ENCODE data around the gene ASXL3. TPM values are rescaled to one million over a fixed set of nuclear protein-coding genes. Genes with fewer than 3 reads are reported as not detected.

Gene ASXL3
- 0.07 and 0.63 TPM in 2 replicates for total RNA-seq (2014; rRNA removed; shearing (Covaris generic))

DNA sequence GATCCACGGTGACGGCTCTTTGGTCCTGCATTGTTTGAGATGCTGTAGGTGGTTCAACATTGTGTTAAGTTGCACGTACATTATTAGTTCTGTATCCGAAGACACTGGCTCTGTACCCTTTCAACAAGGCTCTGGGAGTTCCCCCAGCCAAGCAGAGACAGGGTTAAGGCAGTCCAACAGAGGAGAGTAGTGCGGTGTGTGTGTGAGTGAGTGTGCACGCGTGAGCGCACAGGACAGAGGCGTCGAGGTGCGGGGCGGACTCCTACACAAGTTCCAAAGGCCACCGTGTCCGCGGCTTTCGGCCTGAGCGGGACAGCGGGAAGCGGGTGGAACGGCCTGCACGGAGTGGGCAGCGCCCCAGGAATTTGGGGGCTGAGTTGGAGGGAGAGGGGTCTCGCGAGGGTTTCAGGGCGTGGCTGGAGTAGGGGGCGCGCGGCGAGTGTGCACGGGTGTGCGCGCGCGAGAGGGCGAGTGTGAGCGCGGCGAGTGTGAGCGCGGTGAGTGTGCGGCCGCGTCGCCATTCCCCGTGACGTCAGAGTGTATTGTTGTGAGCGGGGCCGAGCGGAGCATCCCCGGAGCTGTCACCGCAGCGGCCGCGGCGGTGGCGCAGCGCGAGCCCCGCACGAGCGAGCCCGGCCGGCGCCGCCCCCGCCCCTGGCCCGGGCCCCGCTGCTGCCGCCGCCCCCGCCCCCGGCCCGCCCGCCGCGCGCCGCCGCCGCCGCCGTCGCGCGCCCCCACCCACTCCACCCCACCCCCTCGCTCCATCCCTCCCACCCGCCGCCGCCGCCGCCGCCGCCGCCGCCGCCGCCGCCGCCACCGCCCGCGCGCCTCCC, at the start of gene ASXL3:
Gene ASXL3, plus strand, starts transcription at position 535 of the 833 bp plus-strand sequence. CDS start 413 bp downstream, outside the sequence.
- peaks cover 33% of the 10 kb centered on the region for H3K27me3 ChIP-seq (ENCODE audit: control insufficient read depth, insufficient read depth, low read length)
- no peaks in the 10 kb centered on the region for H3K36me3 ChIP-seq (replicated peaks; ENCODE audit: control insufficient read depth, insufficient read depth, low read length)
- DNase-seq: peak; percentile 80
- H3K4me3 ChIP-seq (ENCODE audit: insufficient read depth, low read depth, low read length): peak within 1 kb of the TSS; percentile 73

DNA sequence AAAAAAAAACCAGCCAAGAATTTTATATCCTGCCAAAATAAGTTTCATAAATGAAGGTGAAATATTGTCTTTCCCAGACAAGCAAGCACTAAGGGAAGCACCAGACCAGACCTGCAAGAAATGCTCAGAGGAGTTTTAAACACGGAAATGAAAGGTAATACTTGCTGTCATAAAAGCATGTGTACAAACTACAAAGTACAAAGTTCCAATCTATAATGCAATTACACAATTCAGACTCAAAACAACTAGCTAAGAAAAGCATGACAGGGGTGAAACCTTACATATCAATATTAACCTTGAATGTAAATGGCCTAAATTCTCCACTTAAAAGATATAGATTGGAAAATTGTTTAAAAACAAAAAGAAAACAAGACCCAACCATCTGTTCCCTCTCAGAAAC, 45.0 kb upstream of the ASXL3 start:
- no peak overlapping the region for H3K4me3 ChIP-seq (ENCODE audit: insufficient read depth, low read depth, low read length)
- DNase-seq: no peak
- H3K27me3 ChIP-seq (ENCODE audit: control insufficient read depth, insufficient read depth, low read length): no peaks in the 10 kb centered on the region
- no peaks in the 10 kb centered on the region for H3K36me3 ChIP-seq (replicated peaks; ENCODE audit: control insufficient read depth, insufficient read depth, low read length)

DNA sequence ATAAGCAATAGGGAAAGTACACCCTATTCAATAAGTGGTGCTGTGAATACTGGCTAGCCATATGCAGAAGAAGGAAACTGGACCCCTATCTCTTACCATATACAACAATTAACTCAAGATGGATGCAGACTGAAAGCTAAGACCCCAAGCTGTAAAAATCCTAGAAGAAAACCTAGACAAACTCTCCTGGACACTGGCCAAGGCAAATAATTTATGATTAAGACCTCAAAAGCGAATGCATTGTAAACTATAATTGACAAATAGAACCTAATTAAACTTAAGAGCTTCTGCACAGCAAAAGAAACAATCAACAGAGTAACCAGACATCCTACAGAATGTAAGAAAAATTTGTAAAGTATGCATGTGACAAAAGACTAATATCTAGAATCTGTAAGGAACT, 41.1 kb upstream of the ASXL3 start:
- Histone ChIP-seq H3K4me3 (ENCODE audit: insufficient read depth, low read depth, low read length) (no peak overlapping the region), H3K36me3 (replicated peaks; ENCODE audit: control insufficient read depth, insufficient read depth, low read length) (no peaks in the 10 kb centered on the region), H3K27me3 (ENCODE audit: control insufficient read depth, insufficient read depth, low read length) (no peaks in the 10 kb centered on the region)
- DNase-seq: no peak

DNA sequence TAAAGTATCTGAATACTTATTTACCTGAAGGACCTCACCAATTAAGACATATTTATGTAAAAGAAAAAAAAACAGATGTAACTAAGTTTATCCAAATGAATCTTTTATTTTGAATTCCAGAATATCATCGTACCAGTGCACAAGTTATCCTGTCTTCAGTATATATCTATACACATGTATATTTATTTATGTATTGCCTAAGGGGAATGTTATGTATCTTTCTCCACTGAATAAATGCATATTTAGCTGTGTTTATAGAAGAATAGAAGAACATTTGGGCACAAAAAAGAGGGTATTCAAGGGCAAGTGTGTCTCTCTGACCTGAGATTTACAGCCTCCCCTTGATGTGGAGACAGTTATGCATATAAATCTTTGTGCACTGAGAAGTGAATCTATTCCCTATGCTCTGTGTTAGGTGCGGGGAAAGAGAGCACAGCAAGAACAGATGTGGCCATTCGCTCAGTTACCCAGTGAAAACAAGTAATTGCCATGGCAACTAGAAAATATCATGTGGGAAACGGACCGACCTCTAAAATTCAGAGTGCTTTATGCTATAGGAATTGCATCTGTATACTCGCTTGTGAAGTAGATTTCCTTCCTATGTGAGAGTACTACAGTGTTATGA, 39.5 kb upstream of the ASXL3 start:
- no peak for DNase-seq
- no peaks in the 10 kb centered on the region for H3K36me3 ChIP-seq (replicated peaks; ENCODE audit: control insufficient read depth, insufficient read depth, low read length)
- no peak overlapping the region for H3K4me3 ChIP-seq (ENCODE audit: insufficient read depth, low read depth, low read length)
- H3K27me3 ChIP-seq (ENCODE audit: control insufficient read depth, insufficient read depth, low read length): no peaks in the 10 kb centered on the region

DNA sequence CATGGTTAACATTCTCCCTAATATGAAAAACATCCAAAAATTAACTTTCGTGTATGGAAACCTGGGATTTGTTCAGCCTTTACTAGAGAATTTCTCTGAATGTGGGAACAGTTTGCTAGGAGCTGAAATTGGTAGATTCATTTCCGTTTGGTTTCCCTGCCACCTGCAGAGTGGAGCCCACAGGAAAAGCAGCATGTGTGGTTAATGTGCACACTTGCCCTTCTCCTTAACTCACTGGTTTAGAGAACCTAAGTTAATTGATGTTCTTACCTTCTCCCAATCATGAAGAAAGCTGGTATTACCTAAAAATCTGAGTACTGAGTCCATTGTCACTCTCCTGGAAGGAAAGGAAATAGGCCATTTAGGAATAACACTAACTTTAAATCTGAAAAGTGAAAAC, 37.6 kb upstream of the ASXL3 start:
- H3K36me3 ChIP-seq (replicated peaks; ENCODE audit: control insufficient read depth, insufficient read depth, low read length): no peaks in the 10 kb centered on the region
- DNase-seq: no peak
- no peak overlapping the region for H3K4me3 ChIP-seq (ENCODE audit: insufficient read depth, low read depth, low read length)
- H3K27me3 ChIP-seq (ENCODE audit: control insufficient read depth, insufficient read depth, low read length): no peaks in the 10 kb centered on the region

DNA sequence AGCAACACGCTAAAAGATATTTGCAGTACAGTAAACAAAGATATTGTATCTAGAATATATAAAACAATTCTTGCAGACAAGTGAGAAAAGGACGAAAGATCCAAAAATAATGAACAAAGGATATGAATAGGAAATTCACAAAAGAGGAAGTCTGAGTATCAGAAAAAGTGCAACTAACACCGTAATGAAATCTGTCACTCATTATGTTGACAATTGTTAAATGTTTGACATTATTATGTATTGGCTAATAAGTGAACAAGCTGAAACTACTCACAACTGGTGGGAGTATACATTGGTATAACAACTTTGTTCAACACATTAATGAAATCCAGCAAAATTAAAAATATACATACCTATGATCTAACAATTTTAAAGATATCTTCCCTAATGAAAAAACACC, 36.7 kb upstream of the ASXL3 start:
- DNase-seq: no peak
- H3K36me3 ChIP-seq (replicated peaks; ENCODE audit: control insufficient read depth, insufficient read depth, low read length): no peaks in the 10 kb centered on the region
- no peak overlapping the region for H3K4me3 ChIP-seq (ENCODE audit: insufficient read depth, low read depth, low read length)
- H3K27me3 ChIP-seq (ENCODE audit: control insufficient read depth, insufficient read depth, low read length): no peaks in the 10 kb centered on the region

DNA sequence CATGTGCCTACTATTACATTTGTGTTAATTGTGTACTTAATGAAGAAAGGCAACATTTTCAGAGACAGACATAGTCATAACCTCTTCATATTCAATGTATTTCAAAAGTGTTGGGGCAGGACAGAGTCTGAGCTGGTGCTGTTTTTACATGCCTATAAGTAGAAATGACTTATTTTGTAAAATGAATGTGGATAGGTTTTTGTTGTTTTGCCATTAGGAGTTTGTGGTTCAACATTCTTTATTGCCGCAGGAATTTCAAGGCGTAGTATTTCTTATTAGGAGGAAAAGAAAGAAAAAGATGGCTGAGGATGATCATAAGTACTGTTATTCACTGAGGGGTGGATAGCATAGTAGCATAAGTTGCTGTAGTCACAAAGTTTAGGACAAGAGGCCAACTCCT, 21.2 kb upstream of the ASXL3 start:
- Histone ChIP-seq H3K4me3 (ENCODE audit: insufficient read depth, low read depth, low read length) (no peak overlapping the region), H3K27me3 (ENCODE audit: control insufficient read depth, insufficient read depth, low read length) (no peaks in the 10 kb centered on the region), H3K36me3 (replicated peaks; ENCODE audit: control insufficient read depth, insufficient read depth, low read length) (no peaks in the 10 kb centered on the region)
- no peak for DNase-seq

DNA sequence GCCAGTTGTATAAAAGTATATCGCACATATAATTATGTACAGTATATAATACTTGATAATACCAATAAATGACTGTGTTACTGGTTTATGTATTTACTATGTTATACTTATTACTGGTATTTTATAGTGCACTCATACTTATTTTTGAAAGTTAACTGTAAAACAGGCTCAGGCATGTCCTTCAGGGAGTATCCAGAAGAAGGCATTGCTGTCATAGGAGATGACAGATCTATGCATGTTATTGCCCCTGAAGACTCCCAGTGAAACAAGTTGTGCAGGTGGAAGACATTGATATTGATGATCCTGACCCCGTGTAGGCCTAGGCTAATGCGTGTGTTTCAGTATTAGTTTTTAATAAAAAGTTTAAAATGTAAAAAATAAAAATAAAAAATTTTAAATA, 20.3 kb upstream of the ASXL3 start:
- Histone ChIP-seq H3K27me3 (ENCODE audit: control insufficient read depth, insufficient read depth, low read length) (no peaks in the 10 kb centered on the region), H3K36me3 (replicated peaks; ENCODE audit: control insufficient read depth, insufficient read depth, low read length) (no peaks in the 10 kb centered on the region), H3K4me3 (ENCODE audit: insufficient read depth, low read depth, low read length) (no peak overlapping the region)
- DNase-seq: no peak

DNA sequence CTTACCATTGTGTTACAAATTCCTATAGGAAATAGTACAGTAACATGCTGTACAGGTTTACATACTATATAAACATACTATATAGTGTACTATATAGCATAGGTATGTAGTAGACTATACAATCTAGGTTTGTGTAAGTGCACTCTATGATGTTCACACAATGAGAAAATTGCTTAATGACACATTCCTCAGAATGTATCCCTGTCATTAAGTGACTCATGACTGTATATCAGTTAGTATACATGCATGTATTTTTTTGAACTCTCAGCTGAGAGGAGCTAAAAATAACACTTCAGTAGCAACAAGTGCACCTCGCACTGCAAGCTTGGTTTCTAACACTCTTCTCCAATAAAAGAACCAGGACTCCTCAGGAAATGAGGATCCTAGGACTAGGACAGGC, 19.5 kb upstream of the ASXL3 start:
- no peaks in the 10 kb centered on the region for H3K27me3 ChIP-seq (ENCODE audit: control insufficient read depth, insufficient read depth, low read length)
- DNase-seq: no peak
- no peak overlapping the region for H3K4me3 ChIP-seq (ENCODE audit: insufficient read depth, low read depth, low read length)
- H3K36me3 ChIP-seq (replicated peaks; ENCODE audit: control insufficient read depth, insufficient read depth, low read length): no peaks in the 10 kb centered on the region

DNA sequence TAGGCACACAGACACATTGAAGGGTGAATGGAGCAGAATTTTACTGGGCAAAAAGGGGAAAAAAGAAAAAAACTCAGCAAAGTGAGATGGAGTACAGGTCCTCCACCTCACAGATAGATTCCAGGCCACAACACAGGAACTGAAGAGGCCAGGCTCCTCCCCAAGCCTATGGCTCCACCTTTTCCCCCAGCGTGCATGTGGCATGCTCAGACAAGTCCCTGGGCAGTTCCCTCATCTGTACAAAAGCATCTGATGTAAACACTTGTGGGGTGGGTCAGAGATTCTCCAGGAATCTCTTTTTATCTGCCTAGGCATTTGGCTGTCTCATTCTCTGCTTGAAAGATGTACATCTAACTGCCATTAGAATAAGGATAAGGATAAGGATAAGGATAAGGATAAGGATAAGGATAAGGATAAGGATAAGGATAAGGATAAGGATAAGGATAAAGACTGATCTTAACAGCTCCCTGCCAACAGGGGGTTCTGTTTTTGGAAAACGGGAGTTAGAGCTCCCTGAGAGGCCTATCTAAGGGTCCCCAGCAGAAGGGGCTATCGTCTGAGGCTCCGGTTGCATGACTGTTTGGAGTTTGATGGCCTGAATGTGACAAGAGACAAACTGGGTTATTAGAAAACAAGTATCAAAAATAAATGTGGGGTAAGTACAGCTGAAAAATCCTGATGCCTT, 17.2 kb upstream of the ASXL3 start:
- Histone ChIP-seq H3K27me3 (ENCODE audit: control insufficient read depth, insufficient read depth, low read length) (no peaks in the 10 kb centered on the region), H3K4me3 (ENCODE audit: insufficient read depth, low read depth, low read length) (no peak overlapping the region), H3K36me3 (replicated peaks; ENCODE audit: control insufficient read depth, insufficient read depth, low read length) (no peaks in the 10 kb centered on the region)
- DNase-seq: no peak

DNA sequence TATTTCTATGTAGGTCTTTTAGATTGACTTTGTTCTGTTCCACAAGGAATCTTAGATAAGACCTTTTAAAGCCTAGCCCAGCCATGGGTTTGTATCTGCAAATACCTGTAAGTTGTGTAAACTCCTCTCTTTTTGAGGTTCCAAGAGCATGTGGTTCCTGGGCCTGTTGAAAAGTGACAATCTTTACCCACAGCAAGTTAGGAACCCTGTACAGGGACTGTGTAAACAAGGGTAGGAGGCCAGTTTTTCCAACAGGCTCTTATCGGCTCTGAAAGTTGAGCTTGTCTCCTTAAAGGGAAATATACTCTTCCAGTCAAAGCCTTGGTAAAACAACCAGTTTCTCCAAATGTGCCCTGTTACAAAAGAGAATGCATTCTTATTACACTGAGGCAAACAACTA, 15.3 kb upstream of the ASXL3 start:
- DNase-seq: no peak

DNA sequence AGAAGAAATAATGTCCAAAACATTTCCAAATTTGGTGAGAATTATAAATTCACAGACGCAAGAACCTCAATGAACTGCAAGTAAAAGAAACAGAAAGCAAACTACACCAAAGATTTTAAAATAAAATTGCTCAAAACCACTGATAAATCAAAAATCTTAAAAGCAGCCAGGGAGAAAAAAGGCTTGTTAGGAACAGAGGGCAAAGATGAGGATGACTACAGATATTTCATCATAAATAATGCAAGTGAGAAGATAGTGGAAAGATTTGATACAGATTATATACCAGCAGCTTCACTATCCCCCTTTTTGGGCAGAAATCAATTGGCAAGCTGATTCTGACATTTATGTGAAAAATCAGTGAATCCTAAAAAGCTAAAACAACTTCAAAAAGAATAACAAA, 10.3 kb upstream of the ASXL3 start:
- Histone ChIP-seq H3K27me3 (ENCODE audit: control insufficient read depth, insufficient read depth, low read length) (no peaks in the 10 kb centered on the region), H3K4me3 (ENCODE audit: insufficient read depth, low read depth, low read length) (no peak overlapping the region), H3K36me3 (replicated peaks; ENCODE audit: control insufficient read depth, insufficient read depth, low read length) (no peaks in the 10 kb centered on the region)
- no peak for DNase-seq

More for the DNA sequence above, 15.3 kb upstream of the ASXL3 start:
- Histone ChIP-seq H3K4me3 (ENCODE audit: insufficient read depth, low read depth, low read length) (no peak overlapping the region), H3K36me3 (replicated peaks; ENCODE audit: control insufficient read depth, insufficient read depth, low read length) (no peaks in the 10 kb centered on the region), H3K27me3 (ENCODE audit: control insufficient read depth, insufficient read depth, low read length) (no peaks in the 10 kb centered on the region)

DNA sequence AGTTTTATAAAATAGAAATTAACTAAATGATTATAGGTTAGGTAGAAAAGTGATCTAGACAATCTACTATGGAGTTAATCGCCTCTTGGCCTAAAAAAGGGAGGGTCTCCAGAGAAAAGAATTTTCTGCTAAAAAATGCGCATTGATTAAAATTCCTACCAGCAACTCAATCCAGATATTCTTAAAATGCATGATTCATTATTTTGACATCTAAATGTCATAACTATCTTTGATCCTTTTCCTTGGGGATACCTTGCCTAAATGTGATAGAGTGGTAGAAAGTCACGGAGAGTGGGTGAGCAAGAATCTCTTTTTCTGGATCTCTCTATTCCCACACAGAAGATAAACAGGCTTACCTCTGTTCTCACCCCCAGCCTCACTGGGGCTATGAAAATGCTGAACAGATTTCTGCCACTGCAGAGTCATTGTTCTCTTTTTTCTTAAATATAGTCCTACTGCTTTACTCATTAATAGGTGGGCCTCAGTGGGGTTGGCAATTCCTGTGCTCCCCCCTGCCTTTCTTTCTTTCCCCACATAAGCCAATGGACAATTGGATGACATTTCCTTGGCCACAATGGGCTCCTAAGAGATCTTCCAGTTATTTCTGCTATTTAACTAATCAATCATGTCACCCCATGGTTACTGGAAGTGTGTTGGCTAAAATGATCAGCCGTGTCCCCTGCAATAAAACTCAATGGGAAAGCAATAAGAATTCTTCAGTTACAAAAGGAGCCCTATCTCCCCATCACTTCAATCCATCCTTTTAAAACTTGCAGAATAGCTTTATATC, 5.8 kb upstream of the ASXL3 start:
- peaks cover 6% of the 10 kb centered on the region for H3K27me3 ChIP-seq (ENCODE audit: control insufficient read depth, insufficient read depth, low read length)
- no peak for DNase-seq
- no peaks in the 10 kb centered on the region for H3K36me3 ChIP-seq (replicated peaks; ENCODE audit: control insufficient read depth, insufficient read depth, low read length)
- H3K4me3 ChIP-seq (ENCODE audit: insufficient read depth, low read depth, low read length): no peak overlapping the region

DNA sequence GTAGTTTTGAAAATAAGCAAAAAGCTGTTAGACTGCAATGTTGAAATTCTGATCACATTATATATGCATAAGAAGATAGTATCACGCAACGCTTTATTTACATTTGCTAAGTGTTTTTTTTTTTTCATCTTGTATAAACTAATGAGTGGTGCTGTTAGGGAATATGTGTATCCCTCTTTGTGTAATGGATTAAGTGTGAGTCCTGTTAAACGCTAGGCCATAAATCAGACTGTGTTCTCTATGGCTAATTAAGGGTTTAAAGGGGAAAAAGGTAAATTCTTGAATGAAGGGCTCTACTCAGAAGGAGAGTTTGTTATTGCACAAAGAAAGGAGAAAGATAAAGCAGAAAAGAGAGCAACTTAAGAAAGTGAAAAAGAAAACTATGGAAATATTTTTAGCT, 4.8 kb upstream of the ASXL3 start:
- Histone ChIP-seq H3K4me3 (ENCODE audit: insufficient read depth, low read depth, low read length) (no peak overlapping the region), H3K36me3 (replicated peaks; ENCODE audit: control insufficient read depth, insufficient read depth, low read length) (no peaks in the 10 kb centered on the region), H3K27me3 (ENCODE audit: control insufficient read depth, insufficient read depth, low read length) (peaks cover 15% of the 10 kb centered on the region)
- no peak for DNase-seq
